ENCODE results near the gene KBTBD4.
"Not testable (repeated sequence)": the region's sequence is repeated elsewhere in the genome, so short reads cannot be mapped to it uniquely, and the experiment has no call there.

KBTBD4 gene

DNA sequence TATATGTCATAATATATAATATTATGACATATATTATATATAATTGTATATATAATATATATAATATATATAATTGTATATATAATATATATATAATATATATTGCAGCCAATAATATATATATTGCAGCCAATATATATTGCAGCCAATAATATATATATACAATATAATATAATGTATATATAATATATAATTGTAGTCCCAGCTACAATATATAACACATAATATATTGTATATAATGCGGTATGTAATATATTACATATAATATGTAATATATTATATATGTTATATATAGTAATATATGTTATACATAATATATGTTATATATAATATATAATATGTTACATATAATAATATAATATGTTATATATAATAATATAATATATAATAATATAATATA is 20.1 kb downstream of the KBTBD4 start:
- DNase-seq (ENCODE audit: low read depth), result no peak

DNA sequence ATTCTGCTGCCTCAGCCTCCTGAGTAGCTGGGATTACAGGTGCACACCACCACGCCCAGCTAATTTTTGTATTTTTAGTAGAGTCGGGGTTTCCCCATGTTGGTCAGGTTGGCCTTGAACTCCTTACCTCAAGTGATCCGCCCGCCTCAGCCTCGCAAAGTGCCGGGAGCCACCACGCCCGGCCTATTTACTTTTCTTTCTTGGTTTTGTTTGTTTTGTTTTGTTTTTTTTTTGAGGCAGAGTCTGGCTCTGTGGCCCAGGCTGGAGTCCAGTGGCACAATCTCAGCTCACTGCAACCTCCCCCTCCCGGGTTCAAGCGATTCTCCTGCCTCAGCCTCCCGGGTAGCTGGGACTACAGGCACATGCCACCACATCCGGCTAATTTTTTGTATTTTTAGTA is 21.8 kb downstream of the KBTBD4 start:
- not testable (repeated sequence) for DNase-seq (ENCODE audit: low read depth)

DNA sequence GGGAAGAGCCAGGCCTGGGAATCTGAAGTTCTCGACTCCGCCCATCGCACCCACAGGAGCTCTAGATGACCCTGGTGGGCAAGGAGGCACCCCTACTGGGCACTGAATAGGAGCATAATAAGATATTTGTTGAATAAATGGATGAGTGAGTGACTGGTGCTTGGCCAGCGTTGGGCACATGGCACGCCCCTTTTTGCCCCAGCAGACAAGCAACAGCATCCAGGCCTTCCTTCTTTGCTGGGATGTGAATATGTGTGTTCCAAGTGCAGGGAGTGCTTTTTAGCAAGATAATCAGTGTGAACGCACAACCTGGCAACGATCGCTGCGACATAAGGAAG is 25.4 kb downstream of the KBTBD4 start:
- no peak for DNase-seq (ENCODE audit: low read depth)

DNA sequence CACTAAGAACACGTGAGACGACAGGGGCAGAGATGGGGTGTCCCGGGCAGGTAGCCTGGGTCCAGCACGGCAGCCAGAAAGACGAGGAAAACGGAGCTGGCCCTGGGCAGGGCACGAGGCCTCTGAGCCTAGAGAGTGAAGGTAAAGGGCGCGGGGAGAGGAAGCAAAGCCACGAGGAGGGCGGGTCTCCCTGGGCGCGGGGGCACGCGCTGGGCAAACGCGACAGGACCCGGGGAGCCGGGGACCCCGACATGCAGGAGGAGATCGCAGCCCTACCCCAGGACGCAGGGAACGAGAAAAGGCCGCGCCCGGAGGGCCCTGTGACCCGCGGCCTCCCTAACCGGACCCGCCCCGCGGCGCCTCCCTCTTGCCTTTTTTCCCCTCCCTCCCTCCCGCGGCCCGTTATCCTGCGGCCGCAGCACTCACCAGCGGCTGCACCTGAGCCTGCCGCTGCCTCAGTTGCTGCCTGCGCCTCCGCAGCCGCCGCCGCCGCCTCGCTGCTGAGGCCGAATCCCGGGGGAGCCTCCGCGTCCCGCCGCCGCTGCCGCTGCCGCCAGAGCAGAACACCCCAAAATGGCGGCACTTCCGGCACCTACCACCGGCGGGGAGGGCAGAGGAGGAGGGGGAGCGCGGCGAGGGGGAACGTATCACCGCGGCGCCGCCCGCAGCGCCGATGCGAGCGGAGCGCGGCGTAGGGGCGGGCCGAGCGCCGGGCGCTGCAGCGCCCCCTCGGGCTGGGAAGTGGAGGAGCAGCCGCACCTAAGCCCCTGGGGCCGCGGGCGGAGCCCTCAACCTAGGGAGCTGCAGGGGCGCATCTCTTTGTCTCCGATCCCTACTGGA is 26.0 kb downstream of the KBTBD4 start, which contains the start of gene CELF1:
Gene CELF1 (minus strand): TSS at position 567 of the 840 bp plus-strand sequence. CDS start 53,609 bp downstream, outside the sequence.
- no peak for DNase-seq (ENCODE audit: low read depth)

DNA sequence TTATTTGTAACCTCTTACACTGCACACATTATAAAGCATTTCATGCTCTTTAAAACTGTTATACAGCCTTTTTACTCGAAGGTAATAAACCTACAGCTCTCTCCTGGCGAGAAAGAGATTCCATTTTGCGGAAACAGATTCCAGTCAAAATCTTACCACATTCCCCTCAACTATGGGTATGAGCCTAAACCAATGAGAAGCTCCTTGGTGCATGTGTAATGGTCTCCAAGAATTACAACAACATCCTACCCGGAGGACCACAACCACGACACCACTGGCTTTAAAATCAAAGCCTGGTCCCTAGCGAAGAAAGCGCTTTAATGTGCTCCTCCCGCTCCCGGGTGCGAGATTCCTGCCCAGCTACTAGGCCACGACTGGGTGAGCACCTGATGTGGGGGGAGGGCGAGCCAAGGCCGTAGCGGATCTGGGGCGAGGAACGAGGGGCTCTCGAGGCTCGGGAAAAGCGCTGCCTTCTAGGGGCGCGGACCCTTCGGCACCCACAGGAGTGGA is 26.7 kb downstream of the KBTBD4 start:
- DNase-seq (ENCODE audit: low read depth), result no peak

DNA sequence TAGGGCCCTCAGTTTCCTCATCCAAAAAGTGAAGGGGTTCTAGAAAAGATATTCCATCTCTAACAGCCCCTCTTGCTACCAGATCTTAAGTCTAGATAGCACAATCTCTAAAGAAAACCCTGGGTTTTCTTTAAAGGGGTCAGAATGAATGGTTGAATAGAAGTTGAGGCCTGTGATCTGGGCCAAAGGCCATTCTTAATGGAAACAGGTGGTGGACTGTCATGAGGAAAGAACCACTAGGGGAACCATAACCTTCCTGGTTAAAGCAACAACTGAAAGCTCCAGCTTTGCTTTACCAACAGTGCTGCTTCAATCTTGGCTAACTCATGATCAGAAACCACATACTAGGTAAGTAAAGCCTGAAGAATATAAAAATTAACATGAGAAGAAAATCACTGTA is 27.7 kb downstream of the KBTBD4 start:
- DNase-seq (ENCODE audit: low read depth), result no peak

DNA sequence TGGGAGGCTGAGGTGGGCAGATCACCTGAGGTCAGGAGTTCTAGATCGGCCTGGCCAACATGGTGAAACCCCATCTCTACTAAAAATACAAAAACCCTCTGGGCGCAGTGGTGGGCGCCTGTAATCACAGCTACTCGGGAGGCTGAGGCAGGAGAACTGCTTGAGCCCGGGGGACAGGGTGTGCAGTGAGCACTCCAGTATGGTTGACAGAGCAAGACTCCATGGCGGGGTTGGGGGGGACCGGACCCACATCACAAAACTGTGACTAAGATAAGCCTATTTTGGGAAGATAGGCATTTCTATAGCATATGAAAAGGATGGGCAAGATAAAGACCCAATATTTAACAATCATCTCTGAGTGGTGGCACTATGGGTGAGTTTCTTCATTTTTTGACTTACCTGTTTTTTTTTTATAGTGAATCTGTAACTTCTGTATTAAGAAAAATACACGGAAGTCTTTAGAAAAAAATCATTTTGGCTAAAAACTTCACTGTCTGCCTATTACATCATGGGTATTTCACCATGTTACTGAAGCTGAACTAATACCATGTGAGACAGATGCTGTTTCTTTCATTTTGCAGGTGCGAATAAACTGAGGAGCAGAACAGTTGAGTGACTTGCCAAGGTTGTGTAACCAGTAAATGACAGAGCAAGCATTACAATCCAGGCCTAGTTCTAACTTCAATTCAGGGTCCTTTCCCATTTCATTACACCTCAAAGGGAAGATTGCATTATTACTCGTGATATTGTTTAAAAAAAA is 28.3 kb downstream of the KBTBD4 start:
- DNase-seq (ENCODE audit: low read depth), result no peak

DNA sequence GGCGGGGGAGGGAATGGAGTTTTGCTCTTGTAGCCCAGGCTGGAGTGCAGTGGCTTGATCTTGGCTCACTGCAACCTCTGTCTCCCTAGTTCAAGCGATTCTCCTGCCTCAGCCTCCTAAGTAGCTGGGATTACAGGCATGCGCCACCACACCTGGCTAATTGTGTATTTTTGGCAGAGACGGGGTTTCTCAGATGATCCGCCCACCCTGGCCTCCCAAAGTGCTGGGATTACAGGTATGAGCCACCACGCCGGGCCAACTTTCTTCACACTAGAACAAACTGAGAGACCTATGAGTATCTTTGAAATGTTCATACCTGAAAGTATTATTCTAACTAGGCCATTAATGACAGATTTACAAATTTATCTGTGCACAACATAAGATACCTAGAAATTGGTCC is 32.5 kb downstream of the KBTBD4 start:
- DNase-seq (ENCODE audit: low read depth), result not testable (repeated sequence)

DNA sequence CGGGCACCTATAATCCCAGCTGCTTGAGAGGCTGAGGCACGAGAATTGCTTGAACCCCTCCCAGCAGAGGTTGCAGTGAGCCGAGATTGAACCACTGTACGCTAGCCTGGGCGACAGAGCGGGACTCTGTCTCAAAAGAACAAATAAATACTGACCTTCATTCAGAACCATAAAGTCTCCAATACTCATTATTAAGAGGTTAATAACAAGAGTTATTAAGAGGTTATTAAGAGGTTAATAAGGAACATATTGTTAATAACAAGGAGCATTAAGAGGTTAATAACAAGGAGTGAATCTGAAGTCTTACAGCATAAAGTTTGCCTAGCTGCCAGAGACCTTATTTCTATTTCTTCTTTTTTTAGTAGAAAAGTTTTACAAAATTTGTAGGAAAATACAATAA is 33.5 kb downstream of the KBTBD4 start:
- DNase-seq (ENCODE audit: low read depth), result no peak

DNA sequence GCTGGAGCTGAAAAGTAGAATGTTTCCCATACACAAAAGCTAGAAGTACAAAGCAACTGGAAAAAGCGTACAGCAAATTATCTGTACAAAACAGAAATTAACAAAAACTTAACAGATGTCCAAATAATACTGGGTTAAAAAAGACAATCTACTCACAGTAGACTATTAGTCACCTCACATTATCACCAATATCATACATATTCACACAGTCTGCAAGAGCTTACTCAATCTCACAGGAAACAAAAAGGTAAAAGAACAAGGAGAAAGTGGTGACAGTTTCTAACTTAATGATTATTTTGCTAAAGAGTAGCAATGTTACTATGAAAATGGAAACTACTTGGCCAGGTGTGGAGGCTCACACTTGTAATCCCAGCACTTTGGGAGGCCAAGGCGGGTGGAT is 37.7 kb downstream of the KBTBD4 start:
- DNase-seq (ENCODE audit: low read depth), result no peak

DNA sequence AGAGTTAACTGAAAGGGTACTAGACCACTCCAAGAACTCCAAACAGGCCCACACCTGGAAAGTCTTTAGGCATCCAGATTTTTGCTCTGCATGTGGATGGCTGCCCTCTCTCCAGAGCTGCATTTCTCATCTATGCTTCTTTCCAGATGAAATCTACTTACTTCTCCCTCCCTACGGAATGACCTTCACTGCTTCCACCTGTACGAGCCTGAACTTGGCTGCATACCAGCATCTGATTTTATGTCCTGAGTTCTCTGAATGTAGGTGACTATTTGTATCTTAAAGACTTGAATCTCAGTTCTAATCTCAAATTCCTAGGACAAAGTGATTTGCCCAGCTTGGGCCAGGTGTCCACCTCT is 39.1 kb downstream of the KBTBD4 start:
- no peak for DNase-seq (ENCODE audit: low read depth)

DNA sequence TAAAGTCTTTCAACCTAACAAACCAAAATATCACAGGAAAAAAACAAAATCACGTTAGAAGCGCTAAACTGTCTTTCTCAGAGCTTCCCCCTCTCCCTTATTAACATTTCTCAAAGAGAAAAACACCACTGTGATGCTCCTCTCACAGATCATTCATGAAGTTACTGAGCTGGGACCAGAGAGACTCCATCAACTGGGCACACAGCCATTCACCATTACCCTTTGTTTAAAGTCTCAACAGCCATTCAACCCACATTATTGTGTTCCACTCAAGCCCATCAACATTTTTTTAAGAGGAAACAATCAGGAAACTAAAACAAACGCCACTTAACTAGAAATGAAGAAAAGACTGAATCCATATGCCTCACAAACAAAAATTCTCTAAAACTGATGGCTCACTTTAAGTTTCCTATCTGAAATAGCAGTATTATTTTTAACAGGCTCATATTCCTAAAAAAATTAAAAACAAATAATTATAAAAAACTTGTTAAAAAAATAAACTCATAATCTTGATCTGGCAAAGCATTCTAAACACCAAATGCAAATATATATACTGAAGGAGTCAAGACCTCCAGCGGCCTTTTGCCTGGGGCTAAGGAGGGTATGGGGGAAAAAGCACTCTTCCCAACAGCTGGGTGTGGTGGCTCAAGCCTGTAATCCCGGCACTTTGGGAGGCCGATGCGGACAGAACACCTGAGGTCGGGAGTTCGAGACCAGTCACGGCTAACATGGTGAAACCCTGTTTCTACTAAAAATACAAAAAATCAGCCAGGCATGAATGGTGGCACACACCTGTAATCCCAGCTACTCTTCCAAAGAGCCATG is 39.8 kb downstream of the KBTBD4 start:
- no peak for DNase-seq (ENCODE audit: low read depth)

DNA sequence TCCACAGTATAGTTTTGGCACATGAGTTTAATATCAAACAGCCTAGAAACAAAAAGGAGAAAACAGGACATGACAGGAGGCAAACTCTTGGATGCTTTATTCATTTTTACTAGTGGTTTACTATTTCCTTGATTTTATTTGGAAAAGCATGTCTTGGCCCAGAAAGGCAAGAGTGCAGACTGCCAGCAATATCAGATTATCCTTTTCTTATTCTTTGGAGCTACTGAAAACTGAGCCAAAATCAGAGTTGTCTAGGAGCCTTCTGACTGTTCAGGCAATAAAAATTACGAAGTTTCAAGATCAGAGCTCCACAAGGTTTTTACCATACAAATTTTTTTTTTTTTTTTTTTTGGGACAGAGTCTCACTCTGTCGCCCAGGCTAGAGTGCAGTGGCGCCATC is 41.9 kb downstream of the KBTBD4 start:
- no peak for DNase-seq (ENCODE audit: low read depth)

DNA sequence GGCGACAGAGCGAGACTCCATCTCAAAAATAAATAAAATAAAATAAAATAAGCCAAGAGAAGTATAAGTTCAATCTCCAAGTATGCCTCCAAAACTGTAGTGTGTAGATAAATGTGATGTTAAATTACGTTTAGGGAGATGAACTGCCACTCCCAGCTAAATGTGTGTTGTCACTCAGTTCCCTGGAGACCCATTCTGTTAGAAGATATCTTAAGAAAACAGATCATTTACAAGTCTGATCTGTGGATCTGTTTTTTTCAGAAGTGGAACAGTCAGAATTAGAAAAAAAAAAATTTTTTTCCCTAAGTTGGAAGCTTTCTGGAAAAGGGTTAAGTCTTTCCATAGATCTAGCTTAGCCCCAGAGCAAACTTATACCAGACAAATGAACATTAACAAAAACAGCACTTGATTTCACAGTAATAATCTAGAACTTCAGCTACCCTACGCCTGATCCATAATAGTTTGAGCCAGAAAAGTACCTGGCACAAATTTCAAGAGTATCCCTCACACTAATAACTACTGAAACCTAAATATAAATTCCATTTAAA is 44.0 kb downstream of the KBTBD4 start:
- no peak for DNase-seq (ENCODE audit: low read depth)

DNA sequence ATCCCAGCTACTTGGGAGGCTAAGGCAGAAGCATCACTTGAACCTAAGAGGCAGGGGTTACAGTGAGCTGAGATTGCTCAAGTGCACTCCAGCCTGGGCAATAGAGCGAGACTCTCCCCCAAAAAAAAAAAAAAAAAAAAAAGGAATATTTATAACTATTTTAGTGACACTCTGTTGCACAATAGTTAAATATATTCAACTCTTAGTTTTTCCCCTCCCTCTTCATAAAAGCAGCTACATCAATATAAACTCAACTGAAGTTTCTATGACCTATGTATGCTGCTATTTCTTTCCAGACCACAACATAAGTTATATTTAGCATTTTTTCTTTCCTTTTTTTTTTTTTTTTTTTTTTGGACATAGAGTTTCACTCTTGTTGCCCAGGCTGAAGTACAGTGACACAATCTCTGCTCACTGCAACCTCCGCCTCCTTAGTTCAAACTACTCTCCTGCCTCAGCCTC is 45.0 kb downstream of the KBTBD4 start:
- DNase-seq (ENCODE audit: low read depth), result no peak

DNA sequence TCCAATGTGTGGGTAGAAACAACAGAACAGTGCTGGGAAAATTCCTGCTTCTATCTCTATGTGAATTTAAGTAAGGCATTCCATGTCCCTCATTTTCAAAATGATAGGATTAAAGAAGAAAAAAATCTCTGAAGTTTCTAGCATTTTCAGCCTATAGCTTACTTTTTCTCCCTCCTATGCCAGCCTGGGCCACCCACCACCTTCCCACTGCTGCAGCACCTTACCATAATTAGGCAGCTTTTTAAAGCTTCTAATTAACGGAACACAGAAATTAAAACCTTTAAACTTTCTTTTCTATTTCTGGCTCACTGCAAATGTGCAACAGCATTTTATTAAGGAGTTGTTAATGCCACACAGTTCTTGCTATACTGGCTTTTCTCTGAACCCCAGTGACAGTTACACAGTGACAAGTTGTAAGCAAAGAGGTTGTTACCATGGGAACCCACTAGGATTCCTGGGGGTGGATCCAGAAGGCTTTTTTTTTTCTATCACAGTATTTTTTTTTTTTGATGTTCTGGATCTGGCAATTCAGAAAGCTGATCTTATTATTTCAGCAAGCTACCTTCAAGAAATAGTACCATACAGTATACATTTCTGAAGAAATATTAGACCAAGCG is 46.1 kb downstream of the KBTBD4 start:
- no peak for DNase-seq (ENCODE audit: low read depth)

DNA sequence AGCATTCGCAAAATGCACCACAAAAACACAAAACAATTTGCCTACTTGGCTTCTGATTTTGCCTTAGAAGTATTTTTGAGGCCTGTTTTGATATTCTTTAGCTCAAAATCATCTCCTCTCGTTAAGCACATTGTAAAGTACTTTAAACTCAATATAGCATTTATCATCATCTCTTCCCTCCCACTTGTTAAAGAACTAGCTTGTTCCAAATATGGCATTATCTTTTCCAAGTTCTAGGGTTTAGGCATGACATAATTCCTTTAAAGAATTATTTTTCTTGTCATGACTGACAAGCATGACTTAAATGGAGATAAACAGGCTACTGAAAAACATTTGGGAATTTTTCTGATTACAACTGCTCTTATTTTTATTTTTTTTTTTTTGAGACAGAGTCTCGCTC is 47.1 kb downstream of the KBTBD4 start:
- DNase-seq (ENCODE audit: low read depth), result no peak

DNA sequence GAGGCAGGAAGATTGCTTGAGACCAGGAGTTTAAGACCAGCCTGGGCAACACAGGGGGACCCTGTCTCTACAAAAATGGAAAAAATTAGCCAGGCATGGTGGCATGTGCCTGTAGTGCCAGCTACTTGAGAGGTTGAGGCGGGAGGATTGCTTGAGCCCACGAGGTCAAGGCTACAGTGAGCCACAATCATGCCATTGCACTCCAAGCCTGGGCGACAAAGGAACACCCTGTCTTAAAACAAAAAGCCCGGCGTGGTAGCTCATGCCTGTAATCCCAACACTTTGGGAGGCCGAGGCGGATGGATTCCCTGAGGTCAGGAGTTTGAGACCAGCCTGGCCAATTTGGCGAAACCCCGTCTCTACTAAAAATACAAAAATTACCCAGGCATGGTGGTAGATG is 48.0 kb downstream of the KBTBD4 start:
- DNase-seq (ENCODE audit: low read depth), result not testable (repeated sequence)

DNA sequence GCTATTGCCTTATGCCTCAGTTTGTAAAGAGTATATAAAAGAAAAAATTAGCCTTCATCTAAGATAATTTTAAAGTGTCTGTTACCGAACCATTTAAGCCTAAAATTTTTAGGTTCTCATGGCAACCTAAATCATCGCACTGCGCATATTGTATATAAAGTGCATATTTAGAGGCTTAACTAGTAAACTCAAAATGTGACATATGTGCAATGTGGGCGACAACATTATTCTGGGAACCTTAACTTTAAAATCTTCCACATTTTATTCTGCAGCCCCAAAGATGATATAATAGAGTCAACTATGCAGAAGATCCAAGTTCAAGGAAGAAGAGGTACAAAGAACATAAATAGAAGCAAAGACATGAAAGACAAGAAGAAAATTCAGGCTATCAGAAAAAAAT is 48.8 kb downstream of the KBTBD4 start:
- DNase-seq (ENCODE audit: low read depth), result no peak

DNA sequence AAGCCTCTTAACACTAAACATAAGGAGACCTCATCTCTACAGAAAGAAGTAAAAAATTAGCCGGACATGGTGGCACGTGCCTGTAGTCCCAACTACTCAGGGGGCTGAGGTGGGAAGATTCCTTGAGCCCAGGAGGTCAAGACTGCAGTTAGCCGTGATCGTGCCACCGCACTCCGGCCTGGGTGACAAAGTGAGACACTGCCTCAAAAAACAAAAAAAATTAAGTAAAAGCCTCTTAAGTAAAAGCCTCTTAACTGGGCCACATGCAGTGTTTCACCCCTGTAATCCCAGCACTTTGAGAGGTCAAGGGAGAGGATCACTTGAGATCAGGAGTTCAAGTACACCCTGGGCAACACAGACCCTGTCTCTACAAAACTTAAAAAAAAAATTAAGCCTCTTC is 51.6 kb downstream of the KBTBD4 start:
- no peak for DNase-seq (ENCODE audit: low read depth)

DNA sequence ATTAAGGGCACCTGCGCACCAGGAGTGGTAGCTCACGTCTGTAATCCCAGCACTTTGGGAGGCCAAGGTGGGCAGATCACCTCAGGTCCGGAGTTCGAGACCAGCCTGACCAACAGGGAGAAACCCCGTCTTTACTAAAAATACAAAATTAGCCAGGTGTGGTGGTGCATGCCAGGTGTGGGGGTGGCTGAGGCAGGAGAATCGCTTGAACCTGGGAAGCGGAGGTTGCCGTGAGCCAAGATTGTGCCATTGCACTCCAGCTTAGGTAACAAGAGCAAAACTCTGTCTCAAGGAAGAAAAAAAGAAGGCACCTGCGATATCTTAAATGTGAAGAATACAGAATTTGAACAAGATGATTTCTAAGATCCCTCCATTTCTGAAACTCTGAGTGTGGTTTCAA is 52.7 kb downstream of the KBTBD4 start:
- DNase-seq (ENCODE audit: low read depth), result not testable (repeated sequence)

Measured in non-pigmented ciliary epithelial cell (primary cell).